Peyer's patch (tissue), 4 donors: ENCODE data around the gene CEL.

Experiments
- CTCF ChIP-seq, 6 experiments: fragments of 450-650 bp in 4 of 6; fragments of 200-600 bp in 2 of 6; sonication (generic) in 1 of 6; IDR thresholded peaks; one replicate each; pipeline ENCODE4 v1.5.1; 2017 to 2019; ENCODE audit warnings: antibody characterized with exemption in 6 of 6, mild to moderate bottlenecking in 3 of 6, moderate library complexity in 1 of 6
- POLR2A ChIP-seq, 2 donors: fragments of 450-650 bp; IDR thresholded peaks; one replicate each; pipeline ENCODE4 v1.5.1; 2017; ENCODE audit warnings: antibody characterized with exemption in 2 of 2, mild to moderate bottlenecking in 2 of 2, moderate library complexity in 2 of 2

GRCh38 chr9:133115604-133116345 is 54.0 kb downstream of the CEL start:
- no peak for TF ChIP-seq CTCF (IDR thresholded peaks at IDR 0.05)
- TF ChIP-seq POLR2A (IDR thresholded peaks at IDR 0.05): no peak
